GM12873 (cell line): ENCODE data around the gene GOSR2.

ENCODE experiments used
- CTCF ChIP-seq: IDR thresholded peaks from 2 replicates; pipeline ENCODE4 v1.5.1; 2012; ENCODE audit warnings: low read depth, mild to moderate bottlenecking, moderate library complexity, low read length, control low read depth; ENCODE audit not compliant: insufficient read depth; ENCODE audit errors: missing control alignments

GOSR2 gene

DNA sequence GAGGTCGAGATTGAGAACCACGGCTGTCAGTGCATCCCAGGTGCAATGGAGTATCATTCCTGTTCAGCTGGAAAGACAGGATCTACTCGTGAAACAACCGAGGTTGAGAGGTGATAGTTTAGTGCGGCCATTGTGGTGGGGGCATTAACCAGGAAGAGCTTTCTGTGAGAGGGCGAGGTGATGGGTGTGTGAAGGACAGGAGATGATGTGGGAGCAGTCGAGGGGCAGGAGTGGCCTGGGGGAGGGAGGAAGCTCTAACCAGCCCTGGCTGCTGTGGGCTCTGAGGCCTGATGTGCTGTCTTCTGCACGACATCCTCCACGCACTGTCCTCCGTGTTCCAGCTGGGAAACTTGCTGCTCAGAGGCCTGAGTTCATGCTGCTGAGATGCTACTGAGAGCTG, 22.0 kb downstream of the GOSR2 start:
- TF ChIP-seq CTCF = no peak

GRCh38 chr17:46947216-46947615, 24.3 kb downstream of the GOSR2 start:
- no peak for TF ChIP-seq CTCF

GRCh38 chr17:46948544-46948943, 25.6 kb downstream of the GOSR2 start:
- TF ChIP-seq CTCF = no peak

GRCh38 chr17:46949291-46950174, 26.6 kb downstream of the GOSR2 start:
- no peak for TF ChIP-seq CTCF

- TF ChIP-seq CTCF = no peak
Measured at GRCh38 chr17:46950342-46950996, 27.5 kb downstream of the GOSR2 start.

- TF ChIP-seq CTCF = no peak
Measured at GRCh38 chr17:46950997-46951621, 28.1 kb downstream of the GOSR2 start.

DNA sequence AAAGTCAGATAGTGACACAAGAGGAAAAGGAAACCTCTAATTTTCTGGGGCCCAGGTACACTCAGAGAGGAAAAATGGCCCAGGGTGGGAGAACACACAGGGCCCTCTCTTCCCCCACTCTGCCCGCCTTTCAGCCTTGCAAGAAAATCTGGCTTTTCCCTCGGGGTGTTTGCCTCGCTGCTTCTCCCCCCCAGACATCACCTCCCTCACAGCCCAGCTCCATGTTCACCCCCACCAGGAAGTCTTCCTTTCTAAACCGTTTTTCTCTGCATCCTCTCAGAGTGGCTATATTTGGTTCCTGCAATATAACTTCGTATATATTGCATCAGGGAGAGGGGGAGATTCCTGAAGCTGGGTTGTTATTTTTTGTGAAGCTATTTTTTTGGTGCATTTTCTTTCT, 28.7 kb downstream of the GOSR2 start:
- no peak for TF ChIP-seq CTCF
